GM18951 (cell line): ENCODE data around the gene MCM3.

ENCODE experiments used
- POLR2A ChIP-seq: IDR thresholded peaks from 4 replicates; pipeline ENCODE4 v1.6.1; 2011; ENCODE audit warnings: mild to moderate bottlenecking; ENCODE audit not compliant: insufficient read length, insufficient read depth; ENCODE audit errors: extremely low read depth
- in situ Hi-C: fragments of 300-500 bp; cut with MboI; formaldehyde crosslinking; loops from one replicate; pipeline ENCODE4 v1.12.0; 2022; ENCODE audit warnings: low sequenced_read_pairs, mixed read lengths, inconsistent platforms; ENCODE audit not compliant: unreplicated experiment

Gene MCM3

DNA sequence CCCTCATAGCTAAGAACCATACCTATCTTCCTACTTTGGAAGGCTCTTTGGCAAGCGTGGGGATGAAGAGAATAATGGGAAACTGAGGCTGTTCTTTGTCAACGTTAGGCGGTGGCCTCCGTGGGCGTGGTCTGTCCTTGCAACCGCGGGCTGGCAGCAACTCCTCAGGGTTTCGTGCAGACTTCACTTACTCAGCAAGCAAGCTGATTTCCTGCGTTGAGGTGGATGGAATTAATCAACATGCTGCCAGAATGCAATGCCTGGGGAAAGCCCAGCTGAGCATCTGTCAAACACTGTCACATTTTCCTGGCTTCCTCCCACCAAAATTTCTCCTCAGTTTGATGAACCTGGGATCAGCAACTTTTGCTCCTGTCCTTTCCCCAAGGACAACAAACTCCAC is 31.0 kb downstream of the MCM3 start:
- in situ Hi-C loops = no loop called here
- TF ChIP-seq POLR2A = no peak

DNA sequence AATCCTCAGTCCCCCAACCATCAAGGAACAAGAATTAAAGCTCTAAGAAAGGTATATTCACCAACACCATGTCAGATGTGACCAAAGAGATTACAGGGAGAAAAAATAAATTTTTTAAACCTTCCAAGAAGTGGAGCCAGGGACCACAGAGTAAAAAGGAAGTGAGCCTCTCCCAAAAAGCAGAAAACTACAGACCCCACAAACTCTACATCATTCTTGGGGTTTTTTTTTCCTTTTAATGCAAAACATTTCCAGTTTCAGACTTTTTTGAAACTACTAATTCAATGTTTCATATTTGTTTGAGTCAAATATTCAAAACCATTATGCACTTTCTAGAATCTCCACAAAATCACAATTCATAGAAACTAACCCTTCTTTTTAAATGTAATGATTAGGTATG is 33.4 kb downstream of the MCM3 start:
- TF ChIP-seq POLR2A = no peak
- in situ Hi-C loops = no loop called here

DNA sequence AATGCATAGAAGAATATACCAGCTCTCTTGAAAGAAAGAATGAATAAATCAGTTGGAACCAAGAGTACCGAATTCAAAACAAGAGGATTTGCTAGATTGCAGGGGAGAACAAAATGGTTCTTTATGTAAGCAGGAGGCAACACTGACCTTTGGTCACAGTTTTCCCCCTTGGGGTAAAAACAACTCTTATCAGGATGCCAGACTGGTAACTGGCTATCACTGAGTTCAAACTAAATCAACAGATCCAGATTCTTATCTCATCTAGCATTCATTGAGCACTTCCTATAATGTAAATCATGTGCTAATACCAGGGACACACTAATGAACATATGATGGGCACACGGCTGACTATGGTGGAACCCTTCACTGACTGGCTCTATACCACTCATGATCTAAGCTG is 35.5 kb downstream of the MCM3 start:
- TF ChIP-seq POLR2A = no peak
- in situ Hi-C loops = no loop called here

DNA sequence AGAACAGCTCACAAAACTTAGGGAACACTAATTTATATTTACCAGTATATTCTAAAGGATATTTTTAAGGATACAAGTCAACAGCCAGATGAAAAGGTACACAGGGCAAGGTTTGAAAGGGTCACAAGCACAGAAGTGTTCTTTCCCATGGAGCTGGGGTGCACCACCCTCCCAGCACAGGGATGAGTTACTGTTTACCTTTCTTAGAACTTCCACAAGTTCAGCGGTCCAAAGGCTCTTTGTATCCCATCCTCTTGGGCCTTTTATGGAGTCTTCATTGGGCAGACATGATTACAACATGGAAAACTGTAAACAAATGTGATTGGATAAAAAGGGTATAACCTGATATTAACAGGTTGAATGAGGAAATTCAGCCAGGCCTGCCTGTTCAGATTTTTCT is 39.1 kb downstream of the MCM3 start:
- in situ Hi-C loops = no loop called here
- no peak for TF ChIP-seq POLR2A

DNA sequence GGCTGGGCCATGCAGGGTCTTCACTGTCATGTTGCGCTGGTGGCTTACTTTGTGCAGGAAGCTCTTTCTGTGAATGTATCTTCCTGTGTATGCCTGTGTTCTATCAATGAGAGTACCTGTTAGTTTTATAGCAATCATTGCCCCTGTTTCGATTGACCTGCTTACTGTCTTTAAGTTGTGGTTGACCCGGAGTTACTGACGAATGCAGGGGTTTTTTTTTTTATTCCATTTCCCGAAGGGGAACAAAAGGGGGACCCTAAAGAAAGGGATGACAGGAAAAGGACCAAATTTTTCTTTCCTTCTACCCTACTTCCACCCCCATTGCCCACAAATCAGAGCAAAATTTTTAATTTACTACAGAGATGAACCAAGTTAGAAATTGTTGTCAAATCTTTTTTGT is 40.1 kb downstream of the MCM3 start, which contains the start of gene IL17F:
Gene IL17F (minus strand): TSS at position 101 of the 400 bp plus-strand sequence. CDS start 71 bp downstream, at position 30.
- in situ Hi-C loops = no loop called here
- TF ChIP-seq POLR2A = no peak

DNA sequence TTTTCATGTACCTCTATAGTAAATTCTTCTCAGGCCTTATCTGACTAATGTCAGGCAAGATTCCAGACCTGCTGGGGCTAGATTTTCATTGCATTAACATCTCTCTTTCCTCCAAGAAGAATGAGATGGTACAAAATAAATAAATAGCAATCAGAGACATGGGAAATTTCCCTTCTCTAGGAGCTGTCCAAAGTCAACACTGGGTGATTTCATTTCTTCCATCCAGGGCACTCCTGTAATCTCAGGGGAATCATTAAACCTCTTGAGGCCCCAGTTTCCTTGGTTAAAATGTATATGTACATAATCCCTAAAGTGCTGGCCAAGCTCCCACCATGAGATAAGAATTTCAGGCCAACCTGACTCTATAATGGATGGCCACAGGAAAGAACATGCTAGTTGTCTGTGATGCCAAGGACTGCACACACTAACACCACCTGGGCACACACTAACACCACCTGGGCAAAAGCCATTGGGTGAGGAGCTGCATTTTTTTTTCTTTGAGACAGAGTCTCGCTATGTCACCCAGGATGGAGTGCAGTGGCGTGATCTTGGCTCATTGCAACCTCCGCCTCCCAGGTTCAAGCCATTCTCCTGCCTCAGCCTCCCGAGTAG is 41.2 kb downstream of the MCM3 start:
- no peak for TF ChIP-seq POLR2A
- in situ Hi-C loops = no loop called here

DNA sequence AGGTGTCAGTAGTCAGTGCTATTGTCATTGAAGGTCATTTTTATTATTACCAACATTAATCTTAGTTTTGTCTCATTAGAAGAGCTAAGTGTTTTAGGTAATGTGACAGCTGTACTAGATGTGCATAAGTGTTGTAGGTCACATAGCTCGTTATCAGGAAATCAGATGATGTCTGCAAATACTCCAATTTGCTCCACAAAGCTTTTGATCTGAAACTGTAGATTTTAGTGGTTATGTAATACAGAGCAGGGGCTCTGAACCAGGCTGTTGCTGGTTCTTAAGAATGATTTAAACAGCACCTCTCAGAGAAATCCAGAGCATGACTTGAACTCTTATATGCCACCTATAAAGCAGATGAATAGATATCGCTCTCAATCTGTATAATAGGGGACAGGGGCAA is 42.7 kb downstream of the MCM3 start:
- TF ChIP-seq POLR2A = no peak
- in situ Hi-C loops = no loop called here

DNA sequence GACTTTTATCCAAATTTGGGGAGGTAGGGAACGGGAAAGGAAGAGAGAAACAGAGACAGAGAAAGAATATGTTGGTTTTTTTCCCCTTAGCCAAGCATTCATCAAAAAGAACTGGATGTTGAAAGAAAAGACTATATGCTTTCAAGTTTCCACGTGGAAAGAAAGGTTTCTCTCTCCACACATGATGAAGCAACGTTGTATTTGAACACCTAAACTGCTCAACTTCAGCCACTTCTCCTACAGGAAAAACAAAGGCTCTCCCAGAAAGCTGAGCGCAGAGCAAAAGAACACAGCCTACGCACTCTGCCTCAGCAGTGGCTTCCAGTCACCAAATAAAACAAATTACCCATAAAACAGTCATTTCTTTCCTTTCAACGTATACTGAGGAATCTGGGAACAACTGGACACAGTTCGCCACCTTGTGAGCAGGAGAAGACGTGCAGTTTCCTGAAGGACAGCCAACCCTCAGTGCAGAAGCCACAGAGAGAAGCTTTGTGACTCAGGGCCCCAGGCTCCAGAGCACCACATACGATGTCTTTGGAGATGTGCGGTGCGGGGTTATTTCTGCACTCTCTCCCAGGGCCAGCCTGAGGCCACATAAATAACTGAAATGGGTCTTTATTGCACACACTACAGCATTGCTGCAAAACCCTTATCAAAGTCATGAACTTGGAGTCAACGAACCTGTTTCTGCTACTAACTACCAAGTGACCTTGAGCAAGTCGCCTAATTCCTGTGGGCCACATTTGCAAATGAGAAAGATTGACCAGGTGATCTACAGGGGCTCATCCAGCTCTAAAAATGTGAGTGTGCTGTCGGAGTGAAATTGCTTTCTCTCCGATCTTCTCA is 50.3 kb downstream of the MCM3 start:
- in situ Hi-C loops = no loop called here
- TF ChIP-seq POLR2A = no peak

DNA sequence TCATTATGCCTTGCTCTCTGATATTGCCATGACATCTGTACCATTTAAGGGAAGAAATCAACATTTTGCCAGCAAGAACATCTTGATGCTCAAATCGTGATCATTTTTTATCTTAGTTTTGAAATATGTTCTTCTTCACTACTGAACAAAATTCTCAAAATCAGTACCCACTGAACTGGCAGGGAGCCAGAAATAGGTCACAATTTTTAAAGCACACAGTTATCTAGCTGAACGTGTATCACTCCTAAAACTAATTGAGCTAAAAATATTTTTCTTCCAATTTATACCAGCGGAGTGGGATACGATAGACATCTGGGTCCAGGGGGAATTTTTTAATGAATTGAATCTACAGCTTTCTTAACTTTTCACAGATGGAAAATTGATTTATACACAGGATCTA is 51.5 kb downstream of the MCM3 start:
- TF ChIP-seq POLR2A = no peak
- in situ Hi-C loops = no loop called here

DNA sequence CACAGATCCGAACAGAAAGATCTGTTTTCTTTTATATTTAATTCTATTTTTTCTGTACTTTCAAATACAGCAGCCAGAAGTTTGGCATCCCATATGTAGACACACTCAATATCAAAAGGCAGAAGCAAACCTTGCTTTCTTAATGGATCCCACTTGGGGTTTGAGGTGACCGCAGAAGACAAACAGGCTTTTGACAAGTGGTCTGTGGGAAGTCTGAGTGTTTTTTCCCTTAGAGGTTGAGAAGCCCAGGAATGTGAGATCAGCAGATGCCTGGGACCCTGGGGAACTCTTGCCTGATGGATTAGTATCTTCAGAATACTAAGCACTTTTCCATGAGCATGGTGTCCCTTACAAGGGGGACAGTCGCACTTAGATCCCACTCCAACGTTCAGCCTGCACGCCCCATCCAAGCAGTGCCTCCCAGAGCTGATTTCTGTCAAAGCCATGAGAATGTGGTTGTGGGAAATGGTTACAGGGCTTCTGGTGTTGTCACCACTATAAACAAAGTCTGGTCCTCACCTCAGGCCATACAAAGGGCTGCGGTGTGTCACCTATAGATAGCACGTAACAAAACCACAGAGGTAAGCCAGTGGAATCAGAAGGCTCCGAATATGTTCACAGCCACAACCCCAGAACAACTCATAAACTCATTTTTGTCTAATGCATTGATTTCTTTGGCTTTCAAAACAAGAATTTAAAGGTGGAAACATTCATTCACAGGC is 53.0 kb downstream of the MCM3 start:
- in situ Hi-C loops = no loop called here
- TF ChIP-seq POLR2A = no peak

DNA sequence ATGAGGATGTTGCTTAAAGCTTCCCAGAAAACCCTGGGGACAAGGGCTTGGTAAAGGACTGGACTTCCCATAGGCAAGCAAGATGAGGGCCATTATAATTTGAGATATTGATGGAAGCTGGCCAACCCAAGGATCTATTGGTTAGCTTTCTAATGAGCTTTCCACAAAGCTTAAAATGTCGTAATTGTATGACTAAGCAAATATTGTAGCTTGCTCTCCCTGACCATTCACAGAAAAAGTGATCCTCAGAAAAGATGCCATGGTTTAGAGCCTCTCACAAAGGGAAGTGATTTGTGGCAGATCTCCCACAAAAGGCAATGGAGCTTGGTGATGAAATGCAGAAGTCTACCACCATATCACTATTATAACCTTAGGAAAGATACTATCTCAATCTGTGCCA is 53.9 kb downstream of the MCM3 start:
- no peak for TF ChIP-seq POLR2A
- in situ Hi-C loops = no loop called here

DNA sequence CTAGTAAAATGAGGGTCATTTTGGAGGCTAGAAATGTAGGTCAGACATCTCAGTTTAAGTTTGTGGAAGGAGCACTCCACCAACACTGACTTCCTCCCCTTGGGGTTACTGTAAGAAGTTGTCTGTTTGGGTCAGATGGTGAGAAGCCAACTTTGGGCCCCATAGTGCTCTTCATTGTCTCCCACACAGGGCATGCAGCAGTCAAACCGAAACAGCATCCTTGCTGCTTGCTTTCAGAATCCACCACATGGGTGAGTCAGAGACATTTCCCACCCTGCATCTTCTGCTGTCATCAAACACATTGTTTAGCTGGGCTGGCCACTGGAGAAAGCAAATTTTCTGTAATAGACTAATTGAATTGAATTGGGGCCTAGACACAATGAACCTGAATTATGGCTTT is 57.0 kb downstream of the MCM3 start:
- in situ Hi-C loops = no loop called here
- TF ChIP-seq POLR2A = no peak

DNA sequence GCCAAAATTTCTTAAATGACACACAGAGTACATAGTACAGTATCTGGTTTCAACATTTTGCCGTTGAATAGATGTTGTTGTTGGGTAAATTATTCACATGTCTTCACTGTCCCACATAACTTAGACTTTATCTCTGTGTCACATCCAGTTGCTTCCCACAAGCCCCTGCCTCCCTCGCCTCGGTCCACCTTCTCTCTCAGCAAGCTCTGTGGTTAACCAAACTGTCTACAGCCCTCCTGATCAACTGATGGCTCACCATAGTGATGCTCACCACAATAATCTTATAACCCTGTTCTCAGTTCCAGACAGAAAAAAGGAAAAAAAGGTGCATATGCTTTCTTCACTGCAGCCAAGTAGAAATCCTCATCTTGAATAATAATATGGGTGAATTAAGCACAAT is 63.2 kb downstream of the MCM3 start:
- no peak for TF ChIP-seq POLR2A
- in situ Hi-C loops = no loop called here

DNA sequence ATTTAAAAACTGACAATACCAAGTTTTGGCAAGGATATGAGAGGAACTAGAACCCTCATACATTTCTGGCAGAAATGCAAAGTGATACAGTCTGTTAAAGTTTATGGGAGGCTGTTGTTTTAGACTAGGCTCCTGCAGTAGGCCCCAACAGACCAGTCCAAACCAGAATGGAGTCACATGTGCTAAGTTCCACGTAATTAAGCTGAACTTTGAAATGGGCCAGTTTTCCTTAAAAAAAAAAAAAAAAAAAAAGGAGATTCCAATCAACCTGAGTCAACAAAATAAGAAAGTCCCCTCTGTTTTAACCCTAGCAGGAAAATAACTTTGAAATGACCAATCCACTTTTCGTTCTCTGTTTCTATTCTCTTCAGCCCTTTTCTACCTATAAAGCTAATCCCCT is 66.8 kb downstream of the MCM3 start:
- in situ Hi-C loops = no loop called here
- no peak for TF ChIP-seq POLR2A

DNA sequence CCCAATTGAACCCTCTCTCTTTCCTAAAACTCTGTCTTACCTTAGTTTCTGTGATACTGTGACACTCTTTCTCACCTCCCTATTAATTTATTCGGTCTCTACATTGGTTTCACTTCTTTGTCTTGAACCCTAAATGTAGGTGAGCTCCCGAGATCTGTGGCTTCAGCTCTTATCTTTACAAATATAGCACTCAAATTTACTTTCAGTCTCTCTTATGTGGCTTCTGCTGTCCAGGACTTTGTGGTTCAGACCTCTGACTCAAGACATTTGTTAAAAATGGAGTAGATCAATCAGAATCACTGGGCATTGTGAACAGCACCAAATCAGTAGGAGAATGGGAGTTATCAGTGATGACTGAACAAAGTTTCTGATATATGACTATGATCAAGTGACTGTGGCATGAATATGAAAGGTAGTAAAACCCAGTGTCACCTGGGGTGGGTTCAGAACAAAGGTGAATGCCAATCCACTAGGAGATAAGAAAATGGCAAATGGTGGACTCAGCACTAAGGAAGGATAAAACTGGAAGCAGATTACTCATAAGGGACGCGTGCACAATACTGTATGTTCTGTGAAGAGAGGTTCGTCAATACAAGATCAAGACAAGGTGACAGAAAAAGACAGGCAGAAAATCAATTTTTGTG is 67.5 kb downstream of the MCM3 start:
- TF ChIP-seq POLR2A = no peak
- in situ Hi-C loops = no loop called here
